Epithelial cell of esophagus (primary cell): Measurements from ENCODE around the gene SHE.

ENCODE experiments used
- DNase-seq: peaks from one replicate; pipeline ENCODE4 v3.0.0; 2010; ENCODE audit warnings: low read depth
- H3K4me3 ChIP-seq: 2 replicates; pipeline ENCODE4 v1.5.1; 2011; ENCODE audit warnings: mild to moderate bottlenecking, low read length, control low read depth
- TF ChIP-seq, protein P1 (sequence below): IDR thresholded peaks from 2 replicates; pipeline ENCODE4 v1.5.1; 2011; ENCODE audit warnings: low read depth, mild to moderate bottlenecking, low read length, control low read depth, inconsistent platforms; ENCODE audit not compliant: insufficient read depth; ENCODE audit errors: missing control alignments

SHE gene

DNA sequence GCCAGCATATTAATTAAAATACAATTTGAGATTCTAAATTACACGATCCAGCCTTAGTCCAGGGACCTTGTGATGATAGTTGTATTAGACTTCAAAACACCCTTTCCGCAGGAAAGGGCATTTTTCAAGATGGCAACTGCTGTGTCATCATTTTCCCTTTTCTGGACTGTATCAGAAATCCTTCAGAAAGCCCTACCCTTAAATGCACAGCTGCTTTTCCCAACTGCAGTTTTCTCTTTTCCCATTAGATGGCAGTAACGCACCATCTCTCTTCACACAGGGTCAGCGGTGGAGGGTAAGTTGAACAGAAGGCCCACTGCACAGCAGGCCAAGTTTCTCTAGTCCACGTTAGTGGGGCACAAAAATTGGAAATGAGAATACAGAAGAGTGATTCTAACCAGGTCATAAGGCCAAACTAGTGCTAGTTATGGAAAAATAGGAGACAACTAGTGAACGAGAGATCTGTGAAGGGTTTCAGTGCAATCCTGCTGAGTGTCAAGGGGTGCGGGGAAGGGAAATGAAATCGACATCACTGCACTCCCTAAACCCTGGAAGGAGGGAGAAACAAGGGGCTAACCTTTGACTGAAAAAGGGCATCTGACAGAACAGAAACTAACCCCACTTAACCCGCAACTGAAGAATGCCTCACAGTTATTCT lies 22.3 kb downstream of the SHE start:
- no peak overlapping the region for H3K4me3 ChIP-seq
- TF ChIP-seq, protein P1, sequence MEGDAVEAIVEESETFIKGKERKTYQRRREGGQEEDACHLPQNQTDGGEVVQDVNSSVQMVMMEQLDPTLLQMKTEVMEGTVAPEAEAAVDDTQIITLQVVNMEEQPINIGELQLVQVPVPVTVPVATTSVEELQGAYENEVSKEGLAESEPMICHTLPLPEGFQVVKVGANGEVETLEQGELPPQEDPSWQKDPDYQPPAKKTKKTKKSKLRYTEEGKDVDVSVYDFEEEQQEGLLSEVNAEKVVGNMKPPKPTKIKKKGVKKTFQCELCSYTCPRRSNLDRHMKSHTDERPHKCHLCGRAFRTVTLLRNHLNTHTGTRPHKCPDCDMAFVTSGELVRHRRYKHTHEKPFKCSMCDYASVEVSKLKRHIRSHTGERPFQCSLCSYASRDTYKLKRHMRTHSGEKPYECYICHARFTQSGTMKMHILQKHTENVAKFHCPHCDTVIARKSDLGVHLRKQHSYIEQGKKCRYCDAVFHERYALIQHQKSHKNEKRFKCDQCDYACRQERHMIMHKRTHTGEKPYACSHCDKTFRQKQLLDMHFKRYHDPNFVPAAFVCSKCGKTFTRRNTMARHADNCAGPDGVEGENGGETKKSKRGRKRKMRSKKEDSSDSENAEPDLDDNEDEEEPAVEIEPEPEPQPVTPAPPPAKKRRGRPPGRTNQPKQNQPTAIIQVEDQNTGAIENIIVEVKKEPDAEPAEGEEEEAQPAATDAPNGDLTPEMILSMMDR = peak; percentile 97
- peak; percentile 77 for DNase-seq

GRCh38 chr1:154478639-154479038 lies 23.6 kb downstream of the SHE start:
- TF ChIP-seq, protein P1 = peak; percentile 16
- H3K4me3 ChIP-seq = no peak overlapping the region
- DNase-seq = peak; percentile 40

DNA sequence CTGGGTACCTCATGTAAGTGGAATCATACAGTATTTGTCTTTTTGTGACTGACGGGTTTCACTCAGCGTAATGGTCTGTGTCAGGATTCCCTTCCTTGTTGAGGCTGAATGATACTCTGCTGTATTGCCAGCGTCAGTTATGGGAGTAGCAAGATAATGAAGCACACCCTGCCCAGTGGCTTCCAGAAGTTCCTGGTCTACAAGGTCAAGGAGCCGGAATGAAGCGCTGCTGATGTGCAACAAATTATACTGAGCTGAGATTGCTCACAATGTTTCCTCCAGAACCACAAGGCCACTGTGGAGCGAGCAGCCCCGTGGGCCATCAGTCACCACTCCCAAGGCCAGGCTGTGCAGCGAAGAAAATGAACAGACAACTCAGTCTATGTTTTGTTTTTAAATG lies 24.2 kb downstream of the SHE start:
- TF ChIP-seq, protein P1 = no peak
- no peak overlapping the region for H3K4me3 ChIP-seq
- no peak for DNase-seq

DNA sequence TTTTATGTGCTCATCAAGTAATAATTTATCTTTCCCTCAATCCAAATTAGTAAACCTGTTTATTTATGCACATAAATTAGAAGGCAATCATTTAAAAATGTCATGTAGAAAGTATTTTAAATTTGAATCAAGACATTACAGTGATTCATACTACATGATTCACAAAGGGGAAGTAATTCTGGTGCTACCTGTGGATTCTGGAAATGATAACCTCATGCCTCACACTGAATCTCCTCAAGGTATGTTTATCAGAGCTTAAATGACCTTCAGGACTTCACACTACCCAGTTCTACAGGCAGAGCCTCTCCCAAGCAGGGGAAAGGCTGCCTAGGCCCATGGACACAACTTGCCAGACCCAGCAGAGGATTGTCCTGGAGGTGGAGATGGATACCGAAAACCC lies 25.4 kb downstream of the SHE start:
- TF ChIP-seq, protein P1 = no peak

DNA sequence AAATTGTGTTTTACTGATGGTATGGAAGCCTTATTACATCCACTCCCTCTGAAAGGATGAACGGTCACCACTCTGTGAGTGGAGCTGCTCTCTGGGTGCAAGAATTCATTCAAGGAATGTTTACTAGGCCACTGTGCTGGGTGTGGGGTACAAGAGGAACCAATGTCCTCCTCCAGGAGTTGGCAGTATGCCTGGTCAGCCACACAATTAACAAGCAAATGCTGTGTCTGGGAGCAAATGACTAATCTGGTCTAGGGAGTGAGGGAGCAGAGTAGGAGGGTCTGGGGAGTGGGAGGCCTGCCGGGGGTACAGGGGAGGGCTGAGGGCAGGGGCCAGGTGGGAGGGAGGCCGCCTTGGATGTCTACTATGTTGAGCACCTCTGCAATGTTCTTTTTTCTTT lies 27.4 kb downstream of the SHE start:
- TF ChIP-seq, protein P1 = no peak
- H3K4me3 ChIP-seq = no peak overlapping the region
- DNase-seq = peak; percentile 64

More for the DNA sequence above, 25.4 kb downstream of the SHE start:
- peak; percentile 77 for DNase-seq
- no peak overlapping the region for H3K4me3 ChIP-seq

GRCh38 chr1:154471304-154471703 lies 30.9 kb downstream of the SHE start:
- no peak for DNase-seq
- no peak overlapping the region for H3K4me3 ChIP-seq
- TF ChIP-seq, protein P1 = no peak
